Measurements from ENCODE around the gene SPEF2. TPM values are rescaled to one million over a fixed set of nuclear protein-coding genes. Genes with fewer than 3 reads are reported as not detected.

SPEF2 gene
- total RNA-seq, 4 donors from 2014 or later, result 6.3 to 15.2 (median 8.5) TPM

DNA sequence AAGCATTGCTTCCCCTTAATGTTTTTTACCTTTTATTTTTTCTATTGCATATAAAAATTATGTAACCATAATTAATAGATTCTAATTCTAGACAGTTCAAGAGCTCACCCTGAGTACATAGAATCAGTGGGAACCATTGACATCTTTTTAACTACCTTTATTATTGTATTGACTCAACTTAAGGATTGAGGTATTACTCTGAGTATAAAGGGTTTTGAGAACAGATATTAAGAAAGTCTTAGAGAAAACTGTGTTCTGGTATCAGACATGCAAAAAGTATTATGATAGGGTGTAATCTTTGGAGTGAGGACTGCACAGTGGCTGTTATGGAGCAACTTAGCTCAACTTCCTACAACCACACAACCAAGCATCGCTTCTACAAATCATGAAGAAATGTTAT lies 8.9 kb downstream of the SPEF2 start:
- TF ChIP-seq, protein P1, sequence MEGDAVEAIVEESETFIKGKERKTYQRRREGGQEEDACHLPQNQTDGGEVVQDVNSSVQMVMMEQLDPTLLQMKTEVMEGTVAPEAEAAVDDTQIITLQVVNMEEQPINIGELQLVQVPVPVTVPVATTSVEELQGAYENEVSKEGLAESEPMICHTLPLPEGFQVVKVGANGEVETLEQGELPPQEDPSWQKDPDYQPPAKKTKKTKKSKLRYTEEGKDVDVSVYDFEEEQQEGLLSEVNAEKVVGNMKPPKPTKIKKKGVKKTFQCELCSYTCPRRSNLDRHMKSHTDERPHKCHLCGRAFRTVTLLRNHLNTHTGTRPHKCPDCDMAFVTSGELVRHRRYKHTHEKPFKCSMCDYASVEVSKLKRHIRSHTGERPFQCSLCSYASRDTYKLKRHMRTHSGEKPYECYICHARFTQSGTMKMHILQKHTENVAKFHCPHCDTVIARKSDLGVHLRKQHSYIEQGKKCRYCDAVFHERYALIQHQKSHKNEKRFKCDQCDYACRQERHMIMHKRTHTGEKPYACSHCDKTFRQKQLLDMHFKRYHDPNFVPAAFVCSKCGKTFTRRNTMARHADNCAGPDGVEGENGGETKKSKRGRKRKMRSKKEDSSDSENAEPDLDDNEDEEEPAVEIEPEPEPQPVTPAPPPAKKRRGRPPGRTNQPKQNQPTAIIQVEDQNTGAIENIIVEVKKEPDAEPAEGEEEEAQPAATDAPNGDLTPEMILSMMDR (IDR thresholded peaks at IDR 0.05; ENCODE audit: low read depth), result no peak

DNA sequence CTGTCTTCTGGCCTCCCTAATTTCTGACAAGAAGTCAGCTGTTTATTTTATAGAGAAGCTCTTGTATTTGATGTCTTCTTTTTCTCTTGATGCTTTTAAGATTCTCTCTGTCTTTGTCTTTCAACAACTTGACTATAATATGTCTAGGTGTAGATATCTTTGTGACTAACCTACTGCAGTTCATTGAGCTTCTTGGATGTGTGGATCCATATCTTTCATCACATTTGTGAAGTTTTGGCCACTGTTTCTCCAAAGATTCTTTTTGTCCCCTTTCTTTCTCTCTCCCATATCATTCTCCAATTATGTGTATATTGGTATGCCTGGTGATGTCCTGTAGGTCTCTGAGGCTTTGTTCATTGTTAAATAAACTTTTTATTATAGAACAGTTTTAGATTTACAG lies 16.7 kb downstream of the SPEF2 start:
- TF ChIP-seq, protein P1 (IDR thresholded peaks at IDR 0.05; ENCODE audit: low read depth), result no peak

DNA sequence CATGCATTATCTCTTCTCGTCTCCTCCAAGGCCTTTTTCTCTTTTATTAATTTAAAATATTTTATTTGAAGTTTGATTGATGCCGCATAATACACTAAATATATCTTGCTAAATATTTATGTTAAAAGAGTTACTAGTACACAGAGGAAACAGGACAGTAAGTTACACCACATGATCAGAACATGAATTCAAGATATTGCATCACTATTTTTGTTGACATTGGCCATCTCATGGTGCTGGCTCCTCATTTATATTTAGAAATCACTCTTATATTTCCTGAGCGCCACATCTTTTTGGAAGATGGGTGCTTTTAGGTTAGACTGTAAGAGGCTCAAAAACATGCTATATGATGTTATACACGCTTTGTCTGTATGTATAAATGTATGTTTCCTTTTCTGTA lies 23.0 kb downstream of the SPEF2 start:
- TF ChIP-seq, protein P1 (IDR thresholded peaks at IDR 0.05; ENCODE audit: low read depth), result no peak

GRCh38 chr5:35644543-35644942 lies 26.9 kb downstream of the SPEF2 start:
- TF ChIP-seq, protein P1 (IDR thresholded peaks at IDR 0.05; ENCODE audit: low read depth), result no peak

- TF ChIP-seq, protein P1 (IDR thresholded peaks at IDR 0.05; ENCODE audit: low read depth), result no peak
Measured at GRCh38 chr5:35647128-35647527, 29.5 kb downstream of the SPEF2 start.

GRCh38 chr5:35647712-35648111 lies 30.0 kb downstream of the SPEF2 start:
- TF ChIP-seq, protein P1 (IDR thresholded peaks at IDR 0.05; ENCODE audit: low read depth), result no peak

- TF ChIP-seq, protein P1 (IDR thresholded peaks at IDR 0.05; ENCODE audit: low read depth), result no peak
Measured at GRCh38 chr5:35651002-35651756, 33.5 kb downstream of the SPEF2 start.

Measured in subcutaneous adipose tissue (tissue), 4 donors.